ENCODE data around the gene TRIM8. TPM values are rescaled to one million over a fixed set of nuclear protein-coding genes. Genes with fewer than 3 reads are reported as not detected.

Gene TRIM8, protein sequence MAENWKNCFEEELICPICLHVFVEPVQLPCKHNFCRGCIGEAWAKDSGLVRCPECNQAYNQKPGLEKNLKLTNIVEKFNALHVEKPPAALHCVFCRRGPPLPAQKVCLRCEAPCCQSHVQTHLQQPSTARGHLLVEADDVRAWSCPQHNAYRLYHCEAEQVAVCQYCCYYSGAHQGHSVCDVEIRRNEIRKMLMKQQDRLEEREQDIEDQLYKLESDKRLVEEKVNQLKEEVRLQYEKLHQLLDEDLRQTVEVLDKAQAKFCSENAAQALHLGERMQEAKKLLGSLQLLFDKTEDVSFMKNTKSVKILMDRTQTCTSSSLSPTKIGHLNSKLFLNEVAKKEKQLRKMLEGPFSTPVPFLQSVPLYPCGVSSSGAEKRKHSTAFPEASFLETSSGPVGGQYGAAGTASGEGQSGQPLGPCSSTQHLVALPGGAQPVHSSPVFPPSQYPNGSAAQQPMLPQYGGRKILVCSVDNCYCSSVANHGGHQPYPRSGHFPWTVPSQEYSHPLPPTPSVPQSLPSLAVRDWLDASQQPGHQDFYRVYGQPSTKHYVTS
- total RNA-seq (2021) (59.8 and 73.0 TPM in 2 replicates), Bru-seq, nascent RNA (percentile 65 among the genes with signal in this experiment), BruChase-seq, experiment 1, labeled RNA remaining after a 2-hour chase (percentile 77 among the genes with signal in this experiment), BruChase-seq, experiment 2, labeled RNA remaining after a 6-hour chase (percentile 89 among the genes with signal in this experiment)
- long read RNA-seq, full-length matches to known transcripts = 65 of 116 reads
- long read RNA-seq, partial matches to known transcripts = 5 of 116 reads
- long read RNA-seq, other reads (novel, unspliced or antisense) = 46 of 116 reads

DNA sequence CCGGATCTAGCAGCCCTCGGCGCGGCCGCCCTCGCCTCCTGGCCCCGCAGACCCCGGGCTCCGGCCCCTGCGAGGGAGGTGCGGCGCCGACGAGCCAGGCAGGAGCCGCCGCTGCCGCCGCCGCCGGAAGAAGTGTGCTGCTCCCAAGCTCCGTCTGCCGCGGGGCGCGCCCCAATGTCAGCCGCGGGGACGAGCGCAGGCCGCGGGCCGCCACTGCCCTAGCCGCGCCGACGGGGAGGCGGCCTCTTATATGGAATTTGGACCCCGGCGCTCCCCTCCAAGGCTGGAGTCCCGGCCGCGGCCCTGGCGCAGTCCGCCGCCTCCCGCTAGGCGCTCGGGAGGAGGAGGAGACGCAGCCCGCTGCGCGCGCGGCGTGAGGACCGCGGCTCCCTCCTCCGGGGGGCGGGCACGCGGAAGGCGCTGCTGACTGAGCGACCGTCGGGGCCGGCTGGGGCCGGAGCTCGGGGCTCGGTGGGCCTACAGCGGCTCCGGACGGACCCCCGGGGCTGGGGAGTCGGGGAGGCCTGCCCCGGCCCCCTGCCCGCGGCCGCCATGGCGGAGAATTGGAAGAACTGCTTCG lies at the start of gene TRIM8:
TSS of gene TRIM8 (plus strand) at position 414 of the 580 bp plus-strand sequence. CDS start at position 553, 139 bp downstream.
- TF ChIP-seq, protein P1, sequence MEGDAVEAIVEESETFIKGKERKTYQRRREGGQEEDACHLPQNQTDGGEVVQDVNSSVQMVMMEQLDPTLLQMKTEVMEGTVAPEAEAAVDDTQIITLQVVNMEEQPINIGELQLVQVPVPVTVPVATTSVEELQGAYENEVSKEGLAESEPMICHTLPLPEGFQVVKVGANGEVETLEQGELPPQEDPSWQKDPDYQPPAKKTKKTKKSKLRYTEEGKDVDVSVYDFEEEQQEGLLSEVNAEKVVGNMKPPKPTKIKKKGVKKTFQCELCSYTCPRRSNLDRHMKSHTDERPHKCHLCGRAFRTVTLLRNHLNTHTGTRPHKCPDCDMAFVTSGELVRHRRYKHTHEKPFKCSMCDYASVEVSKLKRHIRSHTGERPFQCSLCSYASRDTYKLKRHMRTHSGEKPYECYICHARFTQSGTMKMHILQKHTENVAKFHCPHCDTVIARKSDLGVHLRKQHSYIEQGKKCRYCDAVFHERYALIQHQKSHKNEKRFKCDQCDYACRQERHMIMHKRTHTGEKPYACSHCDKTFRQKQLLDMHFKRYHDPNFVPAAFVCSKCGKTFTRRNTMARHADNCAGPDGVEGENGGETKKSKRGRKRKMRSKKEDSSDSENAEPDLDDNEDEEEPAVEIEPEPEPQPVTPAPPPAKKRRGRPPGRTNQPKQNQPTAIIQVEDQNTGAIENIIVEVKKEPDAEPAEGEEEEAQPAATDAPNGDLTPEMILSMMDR (conservative IDR thresholded peaks at IDR 0.05) = no peak
- no peak for TF ChIP-seq EZH2 (IDR thresholded peaks at IDR 0.05; ENCODE audit: low read depth)
- intact Hi-C loops (cut with micrococcal nuclease; ENCODE audit: unreplicated experiment) = loop anchor here (10.0 kb wide), 1 partner anchor 249 kb away; the partner anchor contains the start of gene NFKB2
- H3F3A ChIP-seq (ENCODE audit: insufficient read depth, low read depth) = peaks cover 26% of the 10 kb centered on the region
- CTCF ChIA-PET = interaction anchor here (1.0 kb wide), 1 partner anchor 48 kb away, joined by 4 read pairs; no protein-coding TSS in a partner anchor
- H3K4me1 ChIP-seq (replicated peaks; ENCODE audit: insufficient read depth) = peaks cover 14% of the 10 kb centered on the region; the same call in 1 of the 2 replicates
- no TSS peak for BruUV-seq (replicated peaks)
- no peaks in the 10 kb centered on the region for H3K36me3 ChIP-seq (ENCODE audit: low read depth)
- H3K27me3 ChIP-seq (ENCODE audit: insufficient read depth, low read depth) = no peaks in the 10 kb centered on the region
- H3K9me2 ChIP-seq (ENCODE audit: insufficient read depth) = no peaks in the 10 kb centered on the region
- H3K27ac ChIP-seq = peak within 1 kb of the TSS; percentile 83
- H3K4me3 ChIP-seq = peak within 1 kb of the TSS; percentile 70
- peak within 1 kb of the TSS; percentile 85 for H3K4me2 ChIP-seq
- POLR2A ChIA-PET (ENCODE audit: unreplicated experiment) = interaction anchor here (0.9 kb wide), 1 partner anchor 11 kb away, joined by 10 read pairs; no protein-coding TSS in a partner anchor
- no peak for DNase-seq
- H4K20me1 ChIP-seq (ENCODE audit: insufficient read depth) = peaks cover 16% of the 10 kb centered on the region
- peaks cover 49% of the 10 kb centered on the region for H3K79me2 ChIP-seq (ENCODE audit: low read depth)
- no peaks in the 10 kb centered on the region for H3K9me3 ChIP-seq (ENCODE audit: insufficient read depth, low read depth)
- H2AFZ ChIP-seq = peak within 1 kb of the TSS; percentile 62; the same call in 1 of the 2 replicates

DNA sequence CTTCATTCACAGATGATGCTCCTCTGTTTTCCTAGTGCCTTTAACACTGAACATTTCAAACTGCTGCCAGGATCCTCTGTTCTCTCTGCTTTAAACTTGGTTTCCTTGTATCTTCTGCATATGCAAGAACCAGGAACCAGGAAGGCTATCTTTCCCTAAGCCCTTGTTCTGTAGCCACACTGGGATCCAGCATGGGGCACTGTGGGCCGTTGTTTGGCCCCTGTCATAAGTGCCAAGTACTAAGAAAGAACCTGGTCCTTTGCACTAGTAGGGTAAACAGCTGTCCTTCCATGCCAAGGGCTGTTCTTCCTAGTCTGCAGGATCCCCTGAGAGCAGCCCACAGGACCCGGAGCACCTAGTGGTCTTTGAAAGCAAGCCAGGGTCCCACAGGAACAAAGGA lies 49.0 kb upstream of the TRIM8 start:
- ChIA-PET CTCF (interaction anchor here (1.1 kb wide), 1 partner anchor 50 kb away, joined by 4 read pairs; no protein-coding TSS in a partner anchor), POLR2A (ENCODE audit: unreplicated experiment) (no interaction called here)
- Histone ChIP-seq H2AFZ (no peak overlapping the region), H3K9me2 (ENCODE audit: insufficient read depth) (no peaks in the 10 kb centered on the region), H3K4me1 (replicated peaks; ENCODE audit: insufficient read depth) (no peaks in the 10 kb centered on the region), H3K4me2 (no peak overlapping the region), H3K4me3 (no peak overlapping the region), H3K9me3 (ENCODE audit: insufficient read depth, low read depth) (no peaks in the 10 kb centered on the region), H3K27ac (no peak overlapping the region), H3K27me3 (ENCODE audit: insufficient read depth, low read depth) (no peaks in the 10 kb centered on the region), H3K36me3 (ENCODE audit: low read depth) (no peaks in the 10 kb centered on the region), H4K20me1 (ENCODE audit: insufficient read depth) (no peaks in the 10 kb centered on the region), H3K79me2 (ENCODE audit: low read depth) (no peaks in the 10 kb centered on the region), H3F3A (ENCODE audit: insufficient read depth, low read depth) (no peaks in the 10 kb centered on the region)
- BruUV-seq (replicated peaks) = no TSS peak
- intact Hi-C loops (cut with micrococcal nuclease; ENCODE audit: unreplicated experiment) = no loop called here
- no peak for TF ChIP-seq EZH2 (IDR thresholded peaks at IDR 0.05; ENCODE audit: low read depth)
- TF ChIP-seq, protein P1 (conservative IDR thresholded peaks at IDR 0.05) = no peak
- no peak for DNase-seq

DNA sequence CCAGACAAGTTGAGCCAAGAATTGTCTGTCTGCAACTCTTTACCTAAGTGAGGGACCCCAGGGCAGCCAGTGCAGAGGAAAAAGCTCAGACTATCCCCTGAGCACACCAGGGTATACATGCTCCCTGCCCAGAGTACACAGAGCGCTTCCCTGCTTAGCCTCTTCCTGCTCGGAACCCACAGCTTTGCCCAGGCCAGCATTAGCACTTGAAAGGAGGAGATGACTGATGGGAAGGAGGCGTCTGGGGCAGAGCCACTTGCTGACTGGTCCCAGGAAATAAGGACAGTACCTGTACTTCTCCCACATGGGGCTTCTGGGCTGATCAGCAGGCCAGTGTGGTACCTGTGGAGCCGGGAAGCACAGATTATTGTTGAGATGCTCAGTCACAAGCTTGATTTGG lies 48.4 kb upstream of the TRIM8 start:
- Histone ChIP-seq H3K36me3 (ENCODE audit: low read depth) (no peaks in the 10 kb centered on the region), H3K9me3 (ENCODE audit: insufficient read depth, low read depth) (no peaks in the 10 kb centered on the region), H4K20me1 (ENCODE audit: insufficient read depth) (no peaks in the 10 kb centered on the region), H3K27ac (no peak overlapping the region), H3K27me3 (ENCODE audit: insufficient read depth, low read depth) (no peaks in the 10 kb centered on the region), H3K4me3 (no peak overlapping the region), H3K9me2 (ENCODE audit: insufficient read depth) (no peaks in the 10 kb centered on the region), H3K4me2 (no peak overlapping the region), H2AFZ (no peak overlapping the region), H3K4me1 (replicated peaks; ENCODE audit: insufficient read depth) (no peaks in the 10 kb centered on the region), H3K79me2 (ENCODE audit: low read depth) (no peaks in the 10 kb centered on the region), H3F3A (ENCODE audit: insufficient read depth, low read depth) (no peaks in the 10 kb centered on the region)
- no TSS peak for BruUV-seq (replicated peaks)
- intact Hi-C loops (cut with micrococcal nuclease; ENCODE audit: unreplicated experiment) = no loop called here
- ChIA-PET POLR2A (ENCODE audit: unreplicated experiment) (no interaction called here), CTCF (interaction anchor here (0.6 to 1.1 kb wide), 2 partner anchors 49 to 615 kb away, joined by 4 read pairs; no protein-coding TSS in a partner anchor)
- DNase-seq = no peak
- TF ChIP-seq EZH2 (IDR thresholded peaks at IDR 0.05; ENCODE audit: low read depth) = no peak
- TF ChIP-seq, protein P1 (conservative IDR thresholded peaks at IDR 0.05) = no peak
